Tibial nerve (tissue), 3 donors: ENCODE results near the gene PDLIM3.

Experiments used
- CTCF ChIP-seq, 5 experiments: fragments of 200-600 bp in 3 of 5; fragments of 450-650 bp in 2 of 5; sonication (generic) in 3 of 5; IDR thresholded peaks; one replicate each; pipeline ENCODE4 v1.5.1; 2016 to 2019; ENCODE audit warnings: antibody characterized with exemption in 5 of 5, mild to moderate bottlenecking in 3 of 5, moderate library complexity in 2 of 5
- POLR2A ChIP-seq, 2 donors: fragments of 450-650 bp; IDR thresholded peaks; one replicate each; pipeline ENCODE4 v1.6.1; 2017; ENCODE audit warnings: antibody characterized with exemption in 2 of 2, mild to moderate bottlenecking in 2 of 2, moderate library complexity in 2 of 2

GRCh38 chr4:185461565-185461964, 73.7 kb downstream of the PDLIM3 start:
- TF ChIP-seq CTCF (IDR thresholded peaks at IDR 0.05) (no peak), POLR2A (IDR thresholded peaks at IDR 0.05) (no peak)
